Hematopoietic multipotent progenitor cell treated with erythropoietin and hydrocortisone succinate and interleukin-3 and kit ligand, for 15 days (in vitro differentiated cells): Measurements from ENCODE around the gene EML6.
"Not testable (repeated sequence)": the region's sequence is repeated elsewhere in the genome, so short reads cannot be mapped to it uniquely, and the experiment has no call there.

Experiments used
- DNase-seq: peaks from one replicate; pipeline ENCODE4 v3.0.0-alpha.2; 2015; ENCODE audit warnings: low spot score

EML6 gene

GRCh38 chr2:54850171-54851122 lies 127.0 kb downstream of the EML6 start:
- DNase-seq = no peak

GRCh38 chr2:54853616-54854310 lies 130.3 kb downstream of the EML6 start:
- no peak for DNase-seq

GRCh38 chr2:54855434-54855833 lies 132.0 kb downstream of the EML6 start:
- no peak for DNase-seq

GRCh38 chr2:54858021-54858681 lies 134.7 kb downstream of the EML6 start:
- no peak for DNase-seq

DNA sequence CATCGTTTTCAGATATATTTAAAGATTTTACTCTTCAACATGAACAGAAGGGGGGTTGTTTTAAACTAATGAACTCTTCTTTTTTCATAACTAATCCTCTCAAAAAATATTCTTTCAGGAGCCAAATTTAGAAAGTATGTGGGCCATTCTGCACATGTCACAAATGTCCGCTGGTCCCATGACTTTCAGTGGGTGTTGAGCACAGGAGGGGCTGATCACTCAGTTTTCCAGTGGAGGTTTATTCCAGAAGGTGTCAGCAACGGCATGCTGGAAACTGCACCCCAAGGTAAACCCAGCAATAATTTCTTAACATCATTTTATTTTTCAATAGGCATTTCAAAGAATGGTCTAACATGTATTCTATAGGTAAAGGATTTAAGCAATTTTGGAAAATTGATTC lies 136.0 kb downstream of the EML6 start:
- DNase-seq = no peak

GRCh38 chr2:54859997-54860701 lies 136.7 kb downstream of the EML6 start:
- DNase-seq = no peak

- DNase-seq = no peak
Observed at GRCh38 chr2:54862229-54862628, 138.8 kb downstream of the EML6 start.

DNA sequence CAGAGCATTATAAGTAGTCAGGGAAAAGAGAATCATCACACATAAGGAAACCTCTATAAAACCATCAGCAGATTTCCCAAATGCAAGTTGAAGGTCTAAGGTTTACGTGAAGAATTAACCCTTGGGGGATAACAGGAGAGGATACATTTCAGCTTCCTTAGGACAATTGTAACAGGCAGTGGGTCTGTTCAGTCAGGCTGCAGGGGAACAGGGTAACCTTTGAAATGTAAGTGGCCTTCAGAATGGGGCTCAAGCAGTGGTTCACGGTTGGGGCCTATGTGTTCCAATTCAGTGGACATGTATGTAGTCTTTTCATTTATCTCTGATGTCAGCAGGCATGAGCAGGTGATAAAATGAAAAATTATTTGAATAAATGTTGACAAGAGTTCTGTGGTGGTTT lies 139.3 kb downstream of the EML6 start:
- DNase-seq = no peak

- no peak for DNase-seq
Observed at GRCh38 chr2:54863660-54864059, 140.2 kb downstream of the EML6 start.

GRCh38 chr2:54864096-54864495 lies 140.6 kb downstream of the EML6 start:
- no peak for DNase-seq

GRCh38 chr2:54864727-54865126 lies 141.3 kb downstream of the EML6 start:
- no peak for DNase-seq

DNA sequence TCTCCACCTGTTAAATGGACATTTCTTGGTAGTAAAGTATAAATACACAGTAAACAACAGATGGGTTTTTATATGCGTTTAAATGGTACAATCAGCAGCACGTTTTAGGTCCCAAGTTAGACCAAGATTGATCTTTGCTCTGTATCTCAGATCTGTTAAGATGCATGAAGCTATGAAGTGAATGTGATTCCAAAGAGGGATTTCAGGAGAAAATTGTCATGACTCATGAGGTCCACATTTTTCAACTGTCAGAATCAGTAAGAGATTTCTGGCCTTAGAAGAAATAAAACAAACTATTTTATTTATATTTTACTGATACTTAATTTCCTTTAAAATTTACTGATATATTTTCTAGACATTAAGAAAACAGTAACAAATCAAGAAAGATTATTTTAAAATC lies 142.7 kb downstream of the EML6 start:
- DNase-seq = no peak

- no peak for DNase-seq
Observed at GRCh38 chr2:54866868-54867267, 143.4 kb downstream of the EML6 start.

- no peak for DNase-seq
Observed at GRCh38 chr2:54867457-54867856, 144.0 kb downstream of the EML6 start.

DNA sequence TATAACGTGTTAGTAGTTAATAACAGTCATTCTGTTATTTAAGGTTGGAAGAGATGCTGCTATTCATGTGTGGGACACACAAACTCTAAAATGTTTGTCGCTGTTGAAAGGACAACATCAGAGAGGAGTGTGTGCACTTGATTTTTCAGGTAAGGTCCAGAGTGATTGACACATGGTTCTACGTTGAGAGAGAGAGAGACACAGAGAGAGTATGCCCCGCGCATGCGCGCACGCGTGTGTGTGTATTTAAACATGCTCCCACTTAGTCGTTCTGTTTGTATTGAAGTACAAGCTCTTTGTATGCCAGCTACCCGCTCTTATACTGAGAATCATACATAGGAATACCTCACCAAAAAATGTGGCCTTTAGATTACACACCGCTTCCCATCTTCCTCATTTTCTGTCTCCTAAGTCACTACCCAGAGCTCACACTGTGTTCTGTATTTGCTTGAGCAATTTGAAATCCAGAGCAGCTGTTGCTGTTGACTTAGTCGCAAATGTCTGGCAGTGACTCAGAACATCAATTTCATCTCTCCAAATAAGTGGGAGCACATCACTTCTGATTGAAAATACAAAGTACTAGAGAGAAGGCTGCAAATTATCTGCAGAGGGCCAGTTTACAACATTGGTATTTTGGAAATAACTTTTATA lies 148.1 kb downstream of the EML6 start:
- DNase-seq = no peak

DNA sequence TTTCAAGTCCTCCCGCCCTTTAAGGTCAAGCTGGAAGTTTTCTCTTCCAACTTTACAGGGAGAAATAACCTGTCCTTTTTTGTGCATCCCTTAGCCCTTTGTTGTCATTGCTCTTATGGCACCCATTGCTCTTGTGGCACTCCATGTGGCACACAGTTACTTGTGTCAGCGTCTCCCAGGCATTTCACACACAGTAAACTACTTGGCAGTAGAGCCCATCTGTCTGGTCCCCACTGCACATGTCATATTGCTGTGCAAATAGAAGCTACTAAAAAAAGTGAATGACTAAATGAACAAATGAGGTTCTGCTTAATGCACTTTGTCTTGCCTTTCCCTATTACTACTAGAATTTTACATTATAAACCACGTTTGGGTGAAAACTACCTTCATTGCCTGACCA lies 149.3 kb downstream of the EML6 start:
- no peak for DNase-seq

DNA sequence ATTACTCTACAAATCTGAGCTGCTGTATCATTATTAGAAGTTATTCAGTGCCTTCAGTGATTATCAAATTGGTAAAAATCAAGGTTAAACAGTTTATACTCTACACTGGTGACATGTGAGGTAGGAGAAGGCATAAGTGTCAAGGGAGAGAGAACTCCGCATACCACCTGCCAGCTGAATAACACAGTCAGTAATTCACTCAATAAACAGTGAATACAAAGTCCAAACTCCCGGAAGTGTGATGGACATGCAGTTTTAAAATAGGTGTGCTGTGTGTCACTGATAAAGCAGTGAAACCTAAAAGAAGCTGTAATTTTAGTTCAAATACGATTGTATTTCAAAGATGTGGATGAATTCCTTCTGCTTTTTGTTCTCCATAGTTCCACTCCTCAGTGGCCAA lies 149.8 kb downstream of the EML6 start:
- not testable (repeated sequence) for DNase-seq

DNA sequence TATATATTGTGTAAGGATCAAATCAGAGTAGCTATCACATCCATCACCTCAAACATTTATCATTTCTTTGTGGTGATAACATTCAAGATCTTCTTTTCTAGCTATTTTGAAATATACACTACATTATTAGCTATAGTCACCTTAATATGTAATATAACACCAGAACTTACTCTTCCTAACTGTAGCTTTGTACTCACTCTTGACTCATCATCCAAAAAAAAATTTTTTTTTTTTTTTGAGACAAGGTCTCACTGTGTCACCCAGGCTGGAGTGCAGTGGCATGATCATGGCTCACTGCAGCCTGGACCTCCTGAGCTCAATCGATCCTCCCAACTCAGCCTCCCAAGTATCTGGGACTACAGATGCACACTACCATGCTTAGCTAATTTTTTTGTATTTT lies 153.3 kb downstream of the EML6 start:
- DNase-seq = no peak

- no peak for DNase-seq
Observed at GRCh38 chr2:54878182-54878581, 154.7 kb downstream of the EML6 start.

- no peak for DNase-seq
Observed at GRCh38 chr2:54879032-54879431, 155.6 kb downstream of the EML6 start.

- DNase-seq = no peak
Observed at GRCh38 chr2:54879598-54880332, 156.3 kb downstream of the EML6 start.
